CD4-positive, CD25-positive, alpha-beta regulatory T cell (primary cell): ENCODE data around the gene OR10R2. TPM values are rescaled to one million over a fixed set of nuclear protein-coding genes. Genes with fewer than 3 reads are reported as not detected.

ENCODE experiments used
- polyA plus RNA-seq, 4 donors: library from polyadenylated mRNA; unstranded; fragments of 300-500 nt; fragmentation: Illumina TruSeq; gene quantifications; one replicate each; pipeline ENCODE4 v1.2.3, GENCODE V29; 2021
- total RNA-seq: library from RNA; stranded (reverse); gene quantifications from one replicate; pipeline ENCODE4 v1.2.3, GENCODE V29; 2022

Gene OR10R2
- total and polyA plus RNA-seq, 5 donors from 2014 or later, result not detected

Other genes starting within 250 kb of the OR10R2 start
- not detected for gene CD1A, start 217.8 kb upstream of the OR10R2 start, total RNA-seq
- not detected for gene CD1A, start 217.8 kb upstream of the OR10R2 start, polyA plus RNA-seq
- gene CD1C, start 182.3 kb upstream of the OR10R2 start, total RNA-seq, result not detected
- gene CD1C, start 182.3 kb upstream of the OR10R2 start, polyA plus RNA-seq, result under 1 TPM in 1 of 4 donors, not detected in 3; 0.68 TPM
- not detected for gene CD1B, start 140.7 kb upstream of the OR10R2 start, total RNA-seq
- not detected for gene CD1B, start 140.7 kb upstream of the OR10R2 start, polyA plus RNA-seq
- not detected for gene CD1E, start 118.3 kb upstream of the OR10R2 start, total RNA-seq
- not detected for gene CD1E, start 118.3 kb upstream of the OR10R2 start, polyA plus RNA-seq
- gene OR10T2, start 72.8 kb upstream of the OR10R2 start, total RNA-seq, result not detected
- not detected for gene OR10T2, start 72.8 kb upstream of the OR10R2 start, polyA plus RNA-seq
- gene OR10K2, start 46.0 kb upstream of the OR10R2 start, total RNA-seq, result not detected
- gene OR10K2, start 46.0 kb upstream of the OR10R2 start, polyA plus RNA-seq, result not detected
- gene OR10K1, start 10.4 kb upstream of the OR10R2 start, total RNA-seq, result not detected
- gene OR10K1, start 10.4 kb upstream of the OR10R2 start, polyA plus RNA-seq, result not detected
- not detected for gene OR6Y1, start 82.2 kb downstream of the OR10R2 start, total RNA-seq
- not detected for gene OR6Y1, start 82.2 kb downstream of the OR10R2 start, polyA plus RNA-seq
- not detected for gene OR6P1, start 98.4 kb downstream of the OR10R2 start, total RNA-seq
- gene OR6P1, start 98.4 kb downstream of the OR10R2 start, polyA plus RNA-seq, result not detected
- not detected for gene OR10X1, start 107.7 kb downstream of the OR10R2 start, total RNA-seq
- not detected for gene OR10X1, start 107.7 kb downstream of the OR10R2 start, polyA plus RNA-seq
- not detected for gene OR10Z1, start 133.0 kb downstream of the OR10R2 start, total RNA-seq
- not detected for gene OR10Z1, start 133.0 kb downstream of the OR10R2 start, polyA plus RNA-seq
- not detected for gene SPTA1, start 214.5 kb downstream of the OR10R2 start, total RNA-seq
- gene SPTA1, start 214.5 kb downstream of the OR10R2 start, polyA plus RNA-seq, result not detected
- not detected for gene OR6K2, start 228.4 kb downstream of the OR10R2 start, total RNA-seq
- gene OR6K2, start 228.4 kb downstream of the OR10R2 start, polyA plus RNA-seq, result not detected
- gene OR6K3, start 248.5 kb downstream of the OR10R2 start, total RNA-seq, result not detected
- not detected for gene OR6K3, start 248.5 kb downstream of the OR10R2 start, polyA plus RNA-seq